Measurements from ENCODE around the gene CTAG2.

DNA sequence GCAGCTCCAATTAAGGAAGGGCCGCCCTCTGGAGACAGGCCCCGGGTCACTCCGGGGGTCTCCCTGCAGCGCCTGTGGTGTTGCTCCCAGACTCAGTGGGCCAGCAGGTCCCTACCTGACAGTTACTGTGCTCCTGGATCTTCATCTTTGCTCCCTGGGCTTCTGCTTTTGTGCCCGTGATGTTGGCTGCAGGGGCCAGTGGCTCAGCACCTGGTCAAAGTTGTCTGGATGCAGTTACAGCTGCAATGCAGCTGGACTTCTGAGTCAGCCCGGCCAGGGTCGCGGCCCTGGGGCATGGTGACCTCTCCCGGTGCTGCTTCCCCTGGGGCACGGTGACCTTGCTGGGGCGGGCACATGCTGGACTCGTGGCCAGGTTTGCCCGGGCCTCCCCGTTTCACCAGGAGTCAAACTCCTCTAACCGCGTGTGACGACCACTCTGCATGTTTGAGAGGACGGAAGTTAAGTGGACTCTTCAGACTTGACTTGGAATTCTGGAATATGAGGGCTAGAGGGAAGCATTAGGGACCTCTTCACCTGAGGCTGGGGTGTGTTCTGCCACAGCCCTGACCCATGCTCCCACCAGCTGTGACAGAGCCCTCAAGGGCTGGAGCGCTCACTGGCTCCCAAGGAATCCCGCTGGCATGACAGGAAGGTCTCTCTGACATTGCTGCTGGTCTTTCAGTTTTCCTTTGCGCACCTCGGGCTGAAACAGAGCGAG lies 3.7 kb downstream of the CTAG2 start:
- TF ChIP-seq, protein P1, sequence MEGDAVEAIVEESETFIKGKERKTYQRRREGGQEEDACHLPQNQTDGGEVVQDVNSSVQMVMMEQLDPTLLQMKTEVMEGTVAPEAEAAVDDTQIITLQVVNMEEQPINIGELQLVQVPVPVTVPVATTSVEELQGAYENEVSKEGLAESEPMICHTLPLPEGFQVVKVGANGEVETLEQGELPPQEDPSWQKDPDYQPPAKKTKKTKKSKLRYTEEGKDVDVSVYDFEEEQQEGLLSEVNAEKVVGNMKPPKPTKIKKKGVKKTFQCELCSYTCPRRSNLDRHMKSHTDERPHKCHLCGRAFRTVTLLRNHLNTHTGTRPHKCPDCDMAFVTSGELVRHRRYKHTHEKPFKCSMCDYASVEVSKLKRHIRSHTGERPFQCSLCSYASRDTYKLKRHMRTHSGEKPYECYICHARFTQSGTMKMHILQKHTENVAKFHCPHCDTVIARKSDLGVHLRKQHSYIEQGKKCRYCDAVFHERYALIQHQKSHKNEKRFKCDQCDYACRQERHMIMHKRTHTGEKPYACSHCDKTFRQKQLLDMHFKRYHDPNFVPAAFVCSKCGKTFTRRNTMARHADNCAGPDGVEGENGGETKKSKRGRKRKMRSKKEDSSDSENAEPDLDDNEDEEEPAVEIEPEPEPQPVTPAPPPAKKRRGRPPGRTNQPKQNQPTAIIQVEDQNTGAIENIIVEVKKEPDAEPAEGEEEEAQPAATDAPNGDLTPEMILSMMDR (IDR thresholded peaks at IDR 0.05) = no peak
- TF ChIP-seq POLR2AphosphoS5 (IDR thresholded peaks at IDR 0.05) = no peak
